Lung microvascular endothelial cell (primary cell): ENCODE measurements around the gene SPTBN1. TPM values are rescaled to one million over a fixed set of nuclear protein-coding genes. Genes with fewer than 3 reads are reported as not detected.

Experiments
- DNase-seq, 2 donors: peaks; one replicate each; pipeline versions ENCODE4 v3.0.0 to v3.0.0-alpha.2; 2010; ENCODE audit warnings: low read depth in 2 of 2
- total RNA-seq: library from RNA; depleted of rRNA; stranded (reverse); fragments of >200 nt; gene quantifications from 2 replicates; pipeline ENCODE4 v1.2.1, GENCODE V29; 2014

SPTBN1 gene
- total RNA-seq, 1 donor from 2014 or later = 652 TPM

GRCh38 chr2:54551123-54551756, 95.1 kb downstream of the SPTBN1 start:
- no peak for DNase-seq

- no peak for DNase-seq
Observed at GRCh38 chr2:54553075-54553474, 96.9 kb downstream of the SPTBN1 start.

- DNase-seq = no peak
Observed at GRCh38 chr2:54553775-54554174, 97.6 kb downstream of the SPTBN1 start.

DNA sequence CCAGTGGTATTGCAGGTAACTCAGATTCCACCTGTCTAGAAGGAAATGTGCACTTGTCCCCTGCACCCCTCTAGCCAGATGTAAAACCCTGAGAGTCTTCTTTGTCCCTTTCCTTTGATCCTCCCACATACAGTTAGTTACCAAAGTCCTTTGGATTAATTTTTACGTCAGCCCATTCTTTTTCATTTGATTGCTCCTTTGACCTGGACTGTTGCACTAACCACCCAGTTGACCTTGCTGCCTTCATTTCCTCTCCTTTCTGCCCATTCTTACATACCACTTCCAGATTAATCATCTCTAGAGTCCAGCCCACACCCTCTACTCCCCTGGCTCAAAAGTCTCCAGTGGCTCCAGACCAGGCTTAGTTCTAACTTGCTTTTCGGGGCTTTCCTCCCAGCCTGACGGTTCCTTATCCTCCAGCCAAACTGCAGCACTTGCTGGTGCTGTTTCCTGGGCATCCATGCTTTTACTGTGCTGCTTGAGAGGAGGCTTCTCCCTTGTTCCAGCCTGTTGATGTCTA, 99.3 kb downstream of the SPTBN1 start:
- DNase-seq = peak in 1 of 2 donors; percentile 69

- DNase-seq = peak in 1 of 2 donors; percentile 83
Observed at GRCh38 chr2:54556621-54557121, 100.5 kb downstream of the SPTBN1 start.

DNA sequence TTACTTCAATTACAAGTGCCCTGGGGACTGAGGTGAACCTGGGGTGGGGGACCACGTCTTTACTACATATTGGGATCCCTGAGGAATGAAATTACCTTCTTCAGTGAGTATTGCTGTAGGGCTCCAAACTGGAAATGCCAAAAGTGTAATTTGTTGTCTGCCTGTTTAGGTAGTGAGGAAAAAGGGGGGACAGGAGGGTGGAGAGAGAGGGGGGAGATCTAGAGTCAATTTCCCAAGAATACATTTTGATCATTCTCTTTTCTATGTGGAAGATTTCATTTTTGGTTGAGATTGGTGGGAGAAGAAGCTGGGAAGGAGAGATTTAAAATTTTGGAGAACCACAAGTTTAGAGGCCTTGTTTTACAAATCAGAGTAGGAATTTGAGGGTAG, 101.1 kb downstream of the SPTBN1 start:
- DNase-seq = no peak

GRCh38 chr2:54557601-54558187, 101.6 kb downstream of the SPTBN1 start:
- peak; percentile 52 to 68 for DNase-seq

DNA sequence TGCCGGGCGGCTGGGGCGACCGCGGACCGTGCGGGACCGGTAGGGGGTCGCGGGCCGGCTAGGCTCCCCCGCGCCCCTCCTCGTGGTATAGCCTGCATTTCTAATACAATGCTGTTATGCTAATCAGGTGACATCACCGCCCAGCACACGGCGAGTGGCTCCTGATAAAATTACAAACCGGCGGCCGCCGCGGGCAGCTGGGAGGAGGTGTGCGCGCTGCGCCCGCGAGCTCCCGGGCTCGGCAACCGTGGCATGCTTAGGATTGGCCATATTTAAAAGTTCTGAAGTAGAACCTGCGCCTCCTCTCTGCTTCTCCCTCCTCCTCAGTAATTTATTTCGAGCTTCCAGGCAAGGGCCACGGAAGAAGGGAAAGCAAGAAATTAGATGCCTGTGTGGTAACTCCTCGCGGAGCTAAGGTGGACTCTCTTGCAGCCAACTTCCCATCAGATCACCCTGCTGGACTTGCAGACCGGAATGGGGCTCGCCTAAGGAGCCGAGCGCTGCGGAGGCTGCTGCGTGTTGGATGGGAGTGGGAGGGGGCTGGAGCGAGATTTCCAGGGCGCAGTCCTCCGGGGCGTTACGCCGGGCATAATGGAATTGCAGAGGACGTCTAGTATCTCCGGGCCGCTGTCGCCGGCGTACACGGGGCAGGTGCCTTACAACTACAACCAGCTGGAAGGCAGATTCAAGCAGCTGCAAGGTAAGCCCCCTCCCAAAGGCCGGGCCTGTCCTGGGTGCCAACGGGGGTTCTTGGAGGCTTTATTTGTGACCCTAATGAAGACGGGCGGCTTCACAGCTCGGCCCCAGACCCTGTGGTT, 102.3 kb downstream of the SPTBN1 start:
- DNase-seq = peak; percentile 78 to 79

- no peak for DNase-seq
Observed at GRCh38 chr2:54559006-54559445, 102.9 kb downstream of the SPTBN1 start.

GRCh38 chr2:54559593-54560145, 103.5 kb downstream of the SPTBN1 start:
- DNase-seq = peak; percentile 88 to 92

DNA sequence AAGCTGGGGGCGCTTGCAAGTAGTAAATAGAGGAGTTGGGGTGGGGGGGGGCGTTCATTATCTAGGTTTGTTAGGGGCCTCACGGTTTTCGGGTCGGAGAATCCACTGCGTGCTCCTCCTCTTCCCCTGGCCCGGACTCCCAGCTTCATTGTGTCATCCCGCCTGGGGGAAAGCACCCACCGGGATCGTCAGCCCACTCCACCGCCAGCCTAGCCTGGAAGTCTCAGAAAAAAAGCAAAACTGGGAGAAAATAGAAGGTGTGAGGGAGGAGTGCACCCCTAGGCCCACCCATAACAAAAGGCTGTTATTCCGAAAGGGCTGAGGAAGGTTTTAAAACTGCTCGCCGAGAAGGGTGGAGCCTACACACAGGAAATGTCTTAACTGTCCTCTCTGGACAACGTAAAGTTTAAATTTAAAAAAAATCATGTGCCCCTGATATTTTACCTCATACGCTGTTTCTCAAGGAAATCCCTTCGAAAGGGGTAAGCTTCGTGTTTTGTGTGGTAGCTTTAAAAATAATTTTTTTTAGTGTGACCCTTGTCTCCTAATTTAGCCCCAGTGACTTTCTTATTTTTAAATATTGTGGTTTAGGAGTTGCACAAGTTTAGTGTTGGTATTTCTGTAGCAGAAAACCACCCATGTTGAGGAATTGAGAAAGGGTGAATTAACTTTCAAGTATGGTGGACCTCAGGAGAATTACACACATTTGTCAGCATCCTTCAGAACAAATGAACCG, 104.2 kb downstream of the SPTBN1 start:
- DNase-seq = peak in 1 of 2 donors; percentile 67

DNA sequence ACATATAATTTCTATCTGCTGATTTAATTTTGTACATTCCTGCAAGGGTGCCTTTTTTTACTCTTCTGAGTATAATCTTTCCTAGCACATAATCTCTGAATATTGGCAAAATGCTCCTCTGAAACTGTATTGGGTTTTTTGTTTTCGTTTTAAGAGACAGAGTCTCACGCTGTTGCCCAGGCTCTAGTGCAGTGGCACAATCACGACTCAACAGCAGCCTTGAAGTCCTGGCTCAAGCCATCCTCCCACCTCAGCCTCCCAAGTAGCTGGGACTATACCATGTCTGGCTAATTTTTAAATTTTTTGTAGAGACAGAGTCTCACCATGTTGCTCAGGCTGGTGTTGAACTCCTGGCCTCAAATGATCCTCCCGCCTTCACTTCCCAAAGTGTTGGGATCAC, 104.9 kb downstream of the SPTBN1 start:
- no peak for DNase-seq

- DNase-seq = no peak
Observed at GRCh38 chr2:54564439-54564838, 108.3 kb downstream of the SPTBN1 start.

DNA sequence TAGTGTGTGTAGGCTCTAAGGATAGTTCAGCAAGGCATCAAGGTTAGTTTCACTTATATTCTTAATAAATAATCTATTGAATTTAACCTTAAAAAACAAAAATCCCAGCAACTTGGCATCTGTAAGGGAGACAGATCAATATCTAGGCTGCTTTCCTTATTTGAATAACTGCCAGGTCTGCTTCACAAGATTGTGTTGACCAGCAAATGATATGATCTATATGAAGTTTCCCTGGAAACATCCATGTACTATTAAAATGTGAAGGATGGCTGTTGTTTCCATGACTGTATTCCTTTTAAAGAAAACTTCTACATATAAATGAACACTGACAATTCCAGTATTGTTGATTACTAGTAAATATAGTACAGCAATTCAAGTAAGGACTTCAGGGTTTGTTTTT, 109.4 kb downstream of the SPTBN1 start:
- no peak for DNase-seq

DNA sequence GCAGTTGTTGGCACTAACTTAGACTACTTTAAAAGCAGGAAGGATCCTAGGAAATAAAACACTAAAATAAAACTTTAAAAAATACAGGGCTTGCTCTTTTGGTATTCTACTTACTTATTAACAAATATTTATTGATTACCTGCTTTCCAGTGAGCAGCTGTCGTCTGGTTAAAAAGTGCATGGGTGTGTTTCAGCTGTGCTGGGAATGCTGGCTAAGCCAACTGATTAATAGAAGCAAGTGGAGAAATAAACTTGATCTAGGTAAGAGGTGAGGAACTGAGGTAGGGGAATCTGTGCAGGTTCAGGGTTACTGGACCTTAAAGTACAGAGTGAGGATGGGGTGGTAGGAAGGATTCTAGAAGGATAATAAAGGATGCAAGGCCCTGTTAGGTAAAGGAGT, 110.8 kb downstream of the SPTBN1 start:
- DNase-seq = no peak

DNA sequence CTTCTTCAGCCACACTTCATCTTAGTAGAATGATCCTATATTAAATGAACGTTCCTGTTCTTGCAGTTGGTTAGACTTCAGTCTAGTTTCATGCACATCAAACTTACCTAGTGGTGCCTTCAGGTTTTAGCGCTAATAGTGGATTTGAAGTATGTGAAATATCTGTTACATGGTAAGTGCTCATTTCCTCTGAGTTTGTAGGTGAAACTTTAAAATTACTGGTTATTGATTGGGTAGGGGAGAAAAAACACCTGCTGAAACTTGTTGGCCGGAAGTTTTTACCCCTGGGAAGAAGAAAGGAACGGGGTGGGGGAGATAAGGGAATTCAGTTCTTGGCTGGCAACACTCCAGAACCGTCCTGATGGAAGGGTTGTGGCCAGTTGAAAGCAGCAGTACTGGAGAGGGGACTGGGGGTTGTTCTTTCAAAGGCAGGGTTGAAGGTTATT, 112.8 kb downstream of the SPTBN1 start:
- peak in 1 of 2 donors; percentile 37 for DNase-seq

- DNase-seq = no peak
Observed at GRCh38 chr2:54569745-54570301, 113.7 kb downstream of the SPTBN1 start.

DNA sequence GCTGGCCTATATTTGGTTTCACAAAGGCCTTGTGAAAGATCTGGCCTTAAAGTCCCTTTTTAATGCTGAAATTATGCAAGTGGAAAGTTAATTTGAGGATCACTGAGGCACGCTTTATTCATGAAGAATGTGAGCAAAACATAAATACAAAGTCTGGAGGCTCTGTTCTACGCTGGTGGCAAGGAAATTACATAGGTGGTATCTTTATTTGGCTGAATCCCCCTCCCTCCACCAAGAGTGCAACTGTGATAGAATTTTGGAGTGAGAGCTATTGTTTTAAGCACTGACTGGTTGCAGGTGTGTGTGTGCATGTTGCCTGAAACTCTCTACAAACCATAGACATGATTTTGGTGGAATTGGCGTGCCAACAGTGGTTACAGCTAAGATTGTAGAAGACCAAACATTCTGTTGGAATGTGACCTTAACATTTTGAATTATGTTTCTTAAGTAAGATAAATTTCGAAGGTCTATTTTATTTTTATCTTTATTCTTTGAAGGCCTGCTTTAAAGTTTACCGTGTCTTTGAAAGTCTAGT, 114.3 kb downstream of the SPTBN1 start:
- no peak for DNase-seq

DNA sequence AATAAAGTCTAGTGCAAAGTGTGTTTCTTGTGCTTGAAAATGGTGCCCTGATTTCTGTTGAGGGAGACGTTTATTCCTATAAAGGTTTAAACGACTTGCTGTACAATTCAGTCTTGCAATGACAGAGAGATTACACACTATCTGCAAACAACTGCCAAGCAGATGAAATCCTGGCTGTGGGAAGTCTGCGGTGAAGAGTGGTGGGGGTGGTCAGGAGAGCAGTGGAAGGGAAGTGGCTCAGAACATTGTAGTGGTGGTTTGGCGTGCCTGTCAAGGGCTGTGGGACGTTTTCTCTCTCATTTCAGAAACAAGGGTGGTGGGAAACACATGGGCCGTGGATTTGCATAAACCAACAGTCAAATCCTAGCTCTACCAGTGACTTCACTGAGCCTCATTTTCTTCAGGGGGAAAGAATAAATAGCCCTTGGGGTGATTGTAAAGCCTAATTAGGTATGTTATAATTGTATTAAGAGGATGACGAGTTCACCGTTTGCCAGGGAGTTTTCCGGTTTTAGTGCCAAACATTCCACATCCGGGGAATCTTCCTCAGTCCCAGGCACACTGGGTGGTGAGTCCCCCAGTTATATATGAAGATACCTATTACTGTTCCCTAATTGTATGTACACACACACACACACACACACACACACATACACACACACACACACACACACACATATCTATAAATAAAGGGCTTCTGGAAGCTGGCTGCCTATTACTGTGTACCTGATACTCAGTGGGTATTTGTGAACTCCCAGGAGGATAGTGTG, 115.0 kb downstream of the SPTBN1 start:
- DNase-seq = peak; percentile 78 to 93

DNA sequence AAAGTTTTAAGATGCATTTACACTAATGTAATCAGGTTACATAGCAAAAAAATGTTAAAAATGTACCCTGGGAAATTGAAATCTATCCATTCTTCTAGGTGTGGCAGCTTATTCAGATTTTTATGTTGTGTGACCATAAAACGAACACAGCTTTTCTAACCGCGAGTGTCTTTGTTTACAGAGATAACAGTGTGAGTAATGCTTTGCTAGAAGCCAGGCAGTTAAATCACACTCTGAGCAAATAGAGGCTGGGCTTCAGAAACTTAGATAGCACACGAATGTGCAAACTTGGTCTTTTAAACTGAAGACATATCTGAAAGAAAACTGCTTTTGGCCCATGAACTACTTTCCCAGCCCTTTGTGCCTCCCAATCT, 116.1 kb downstream of the SPTBN1 start:
- peak; percentile 77 to 83 for DNase-seq
